Neutrophil (primary cell): ENCODE results near the gene DDN.

Experiments used
- H3K27ac ChIP-seq: fragments of 200-600 bp; sonication (generic); 2 replicates; pipeline ENCODE4 v1.5.1; 2016; ENCODE audit warnings: mild to moderate bottlenecking, moderate library complexity
- H3K27me3 ChIP-seq: fragments of 200-600 bp; sonication (generic); 2 replicates; pipeline ENCODE4 v1.6.0; 2016; ENCODE audit warnings: mild to moderate bottlenecking
- H3K36me3 ChIP-seq: fragments of 200-600 bp; sonication (generic); 2 replicates; pipeline ENCODE4 v1.5.1; 2017
- H3K4me1 ChIP-seq, 2 experiments: fragments of 200-600 bp in 1 of 2; sonication (generic) in 1 of 2; 1 replicate in 1 of 2; 2 replicates in 1 of 2; pipeline versions ENCODE4 v1.5.1 to v1.6.1; 2013 to 2016; ENCODE audit warnings: low read depth in 1 of 2, low read length in 1 of 2, mild to moderate bottlenecking in 1 of 2, moderate library complexity in 1 of 2; ENCODE audit not compliant: control insufficient read depth in 1 of 2, insufficient read depth in 1 of 2
- H3K4me3 ChIP-seq, 2 experiments: fragments of 200-600 bp in 1 of 2; sonication (generic) in 1 of 2; 1 replicate in 1 of 2; 2 replicates in 1 of 2; pipeline ENCODE4 v1.5.1; 2013 to 2016; ENCODE audit warnings: low read depth in 1 of 2, low read length in 1 of 2, mild to moderate bottlenecking in 1 of 2, moderate library complexity in 1 of 2
- H3K9me3 ChIP-seq: fragments of 200-600 bp; sonication (generic); 2 replicates; pipeline ENCODE4 v1.5.1; 2016
- CTCF ChIP-seq: fragments of 200-600 bp; sonication (generic); IDR thresholded peaks from 2 replicates; pipeline ENCODE4 v1.5.1; 2016; ENCODE audit warnings: antibody characterized with exemption

DDN gene

GRCh38 chr12:48960834-48961233 lies 38.3 kb downstream of the DDN start:
- peaks cover 58% of the 10 kb centered on the region for H3K27me3 ChIP-seq
- H3K4me3 ChIP-seq = no peak overlapping the region
- TF ChIP-seq CTCF = no peak

GRCh38 chr12:48958049-48958388 lies 41.2 kb downstream of the DDN start:
- Histone ChIP-seq H3K4me1 (peaks cover 39 to 40% of the 10 kb centered on the region in 2 experiments), H3K27ac (peak overlapping the region; percentile 86), H3K36me3 (peaks cover 6% of the 10 kb centered on the region), H3K9me3 (no peaks in the 10 kb centered on the region), H3K27me3 (peaks cover 33% of the 10 kb centered on the region), H3K4me3 (peak overlapping the region; percentile 85 to 94)
- no peak for TF ChIP-seq CTCF

More at GRCh38 chr12:48960834-48961233, 38.3 kb downstream of the DDN start:
- H3K4me1 ChIP-seq = peaks cover 18 to 19% of the 10 kb centered on the region in 2 experiments
- no peaks in the 10 kb centered on the region for H3K36me3 ChIP-seq
- H3K9me3 ChIP-seq = no peaks in the 10 kb centered on the region
- H3K27ac ChIP-seq = no peak overlapping the region

GRCh38 chr12:48957141-48958048 lies 41.8 kb downstream of the DDN start, which contains the start of gene ARF3:
Gene ARF3 (minus strand): TSS chr12:48957487. CDS start chr12:48941095, 16,392 bp downstream.
- peaks cover 39 to 40% of the 10 kb centered on the region in 2 experiments for H3K4me1 ChIP-seq
- H3K27me3 ChIP-seq = peaks cover 28% of the 10 kb centered on the region
- peak within 1 kb of the TSS; percentile 85 to 94 for H3K4me3 ChIP-seq
- peak; percentile 20 for TF ChIP-seq CTCF
- no peaks in the 10 kb centered on the region for H3K9me3 ChIP-seq
- peaks cover 12% of the 10 kb centered on the region for H3K36me3 ChIP-seq
- H3K27ac ChIP-seq = peak within 1 kb of the TSS; percentile 86

- peaks cover 39 to 40% of the 10 kb centered on the region in 2 experiments for H3K4me1 ChIP-seq
- H3K4me3 ChIP-seq = peak overlapping the region; percentile 85 to 94
- TF ChIP-seq CTCF = no peak
- H3K27ac ChIP-seq = peak overlapping the region; percentile 86
- H3K27me3 ChIP-seq = peaks cover 20% of the 10 kb centered on the region
- H3K9me3 ChIP-seq = no peaks in the 10 kb centered on the region
- H3K36me3 ChIP-seq = peaks cover 13% of the 10 kb centered on the region
These were observed 42.7 kb downstream of the DDN start for GRCh38 chr12:48956279-48957140.

GRCh38 chr12:48954841-48955501 lies 44.2 kb downstream of the DDN start:
- Histone ChIP-seq H3K9me3 (no peaks in the 10 kb centered on the region), H3K4me3 (no peak overlapping the region), H3K36me3 (peaks cover 13% of the 10 kb centered on the region), H3K27me3 (peaks cover 7% of the 10 kb centered on the region), H3K27ac (peak overlapping the region; percentile 86), H3K4me1 (peaks cover 39 to 40% of the 10 kb centered on the region in 2 experiments)
- no peak for TF ChIP-seq CTCF
